SU-DHL-6 (cell line): ENCODE data around the gene INTS3.

Source experiments
- CTCF ChIP-seq: fragments of 200-600 bp; sonication (generic); IDR thresholded peaks from one replicate; pipeline ENCODE4 v1.5.1; 2017; ENCODE audit warnings: antibody characterized with exemption, mild to moderate bottlenecking, low read length, moderate library complexity; ENCODE audit not compliant: insufficient read depth, poor library complexity, severe bottlenecking
- EZH2phosphoT487 ChIP-seq: fragments of 200-600 bp; sonication (generic), shearing (Covaris generic); conservative IDR thresholded peaks from 2 replicates; pipeline ENCODE4 v1.6.1; 2018; ENCODE audit warnings: mild to moderate bottlenecking, antibody characterized with exemption, low read length, moderate library complexity, mixed read lengths

GRCh38 chr1:153735090-153735420 is 7.2 kb downstream of the INTS3 start:
- TF ChIP-seq CTCF (no peak), EZH2phosphoT487 (no peak)
